SK-N-SH treated with all-trans-retinoic acid at 6 μM for 48 hours (cell line): ENCODE data around the gene EPHX1.
"Not testable (repeated sequence)": the region's sequence is repeated elsewhere in the genome, so short reads cannot be mapped to it uniquely, and the experiment has no call there.

Source experiments
- BACH2 ChIP-seq: fragments of 250-450 bp; sonication (Bioruptor Pico); IDR thresholded peaks from 2 replicates; pipeline ENCODE4 v1.9.0; 2021; ENCODE audit warnings: mild to moderate bottlenecking, borderline replicate concordance
- OSR1 ChIP-seq: fragments of 250-450 bp; sonication (Bioruptor Pico); IDR thresholded peaks from 2 replicates; pipeline ENCODE4 v1.8.0; 2022; ENCODE audit warnings: moderate library complexity, mild to moderate bottlenecking, inconsistent platforms
- PATZ1 ChIP-seq: fragments of 250-450 bp; sonication (Bioruptor Pico); IDR thresholded peaks from 2 replicates; pipeline ENCODE4 v1.8.0; 2020; ENCODE audit warnings: mild to moderate bottlenecking, moderate library complexity, borderline replicate concordance
- POU6F1 ChIP-seq: fragments of 250-450 bp; sonication (Bioruptor Pico); IDR thresholded peaks from 2 replicates; pipeline ENCODE4 v1.8.0; 2021; ENCODE audit warnings: low read depth, mild to moderate bottlenecking, moderate library complexity, borderline replicate concordance
- SNAI2 ChIP-seq: fragments of 250-450 bp; sonication (Bioruptor Pico); IDR thresholded peaks from 2 replicates; pipeline ENCODE4 v1.5.0; 2020; ENCODE audit warnings: mild to moderate bottlenecking, moderate library complexity
- TCF4 ChIP-seq: fragments of 250-450 bp; sonication (Bioruptor Pico); IDR thresholded peaks from 2 replicates; pipeline ENCODE4 v1.8.0; 2021; ENCODE audit warnings: mild to moderate bottlenecking, moderate library complexity, borderline replicate concordance
- TSHZ2 ChIP-seq: fragments of 250-450 bp; sonication (Bioruptor Pico); IDR thresholded peaks from 2 replicates; pipeline ENCODE4 v1.5.0; 2020; ENCODE audit warnings: mild to moderate bottlenecking, moderate library complexity
- ZFP3 ChIP-seq: fragments of 250-450 bp; sonication (Bioruptor Pico); IDR thresholded peaks from 2 replicates; pipeline ENCODE4 v1.5.0; 2020; ENCODE audit warnings: mild to moderate bottlenecking, moderate library complexity

GRCh38 chr1:225806736-225807135, 3.2 kb upstream of the EPHX1 start:
- TF ChIP-seq PATZ1; OSR1 (CRISPR knock-in tag); ZFP3; POU6F1 (CRISPR knock-in tag); BACH2 (CRISPR knock-in tag); TCF4 (CRISPR knock-in tag); SNAI2 (CRISPR knock-in tag); TSHZ2 (CRISPR knock-in tag): not testable (repeated sequence)
